Natural killer cell (primary cell): Measurements from ENCODE around the gene ADPRH. TPM values are rescaled to one million over a fixed set of nuclear protein-coding genes. Genes with fewer than 3 reads are reported as not detected.
"Not testable (repeated sequence)": the region's sequence is repeated elsewhere in the genome, so short reads cannot be mapped to it uniquely, and the experiment has no call there.

Source experiments
- ATAC-seq, 3 donors: fragments of 150-1000 bp in 2 of 3; fragments of 200-7000 bp in 1 of 3; cut with Tn5 transposase; 1 replicate in 1 of 3; 2 replicates in 2 of 3; pipeline ENCODE4 v1.10.0; 2021; ENCODE audit warnings: mild to moderate bottlenecking in 2 of 3, moderate library complexity in 2 of 3
- DNase-seq, 2 donors: peaks; one replicate each; pipeline versions ENCODE4 v3.0.0 to v3.0.0-alpha.2; 2013 to 2021; ENCODE audit warnings: mixed read lengths in 1 of 2
- H3K27ac ChIP-seq: one replicate; pipeline ENCODE4 v1.5.1; 2013; ENCODE audit warnings: mild to moderate bottlenecking, low read length
- H3K27me3 ChIP-seq: one replicate; pipeline ENCODE4 v1.6.1; 2013; ENCODE audit warnings: low read length; ENCODE audit not compliant: control insufficient read depth, insufficient read depth
- H3K36me3 ChIP-seq: one replicate; pipeline ENCODE4 v1.6.1; 2013; ENCODE audit warnings: low read length; ENCODE audit not compliant: control insufficient read depth, insufficient read depth
- H3K4me1 ChIP-seq: one replicate; pipeline ENCODE4 v1.6.1; 2013; ENCODE audit warnings: low read length; ENCODE audit not compliant: control insufficient read depth, insufficient read depth
- H3K4me3 ChIP-seq: one replicate; pipeline ENCODE4 v1.5.1; 2013; ENCODE audit warnings: low read length
- H3K9me3 ChIP-seq: one replicate; pipeline ENCODE4 v1.6.1; 2013; ENCODE audit warnings: low read length; ENCODE audit not compliant: control insufficient read depth, insufficient read depth
- H3K27ac Mint-ChIP-seq, 2 donors: one replicate each; pipeline ENCODE4 v1.8.0; 2022; ENCODE audit warnings: mild to moderate bottlenecking in 2 of 2, mixed read lengths in 2 of 2, moderate library complexity in 1 of 2
- H3K27me3 Mint-ChIP-seq, 2 donors: one replicate each; pipeline ENCODE4 v1.8.0; 2022; ENCODE audit warnings: low read depth in 2 of 2, mixed read lengths in 2 of 2
- H3K36me3 Mint-ChIP-seq: one replicate; pipeline ENCODE4 v1.8.0; 2022; ENCODE audit warnings: mixed read lengths
- H3K4me1 Mint-ChIP-seq, 2 donors: one replicate each; pipeline ENCODE4 v1.8.0; 2022; ENCODE audit warnings: mixed read lengths in 2 of 2
- H3K4me3 Mint-ChIP-seq: one replicate; pipeline ENCODE4 v1.8.0; 2022; ENCODE audit warnings: mild to moderate bottlenecking, moderate library complexity, mixed read lengths
- H3K9me3 Mint-ChIP-seq, 2 donors: one replicate each; pipeline ENCODE4 v1.8.0; 2022; ENCODE audit warnings: mixed read lengths in 2 of 2
- WGBS: methylation state at CpG from one replicate; pipeline ENCODE4 v1.1.7; 2013; ENCODE audit warnings: missing lambda C conversion rate; ENCODE audit not compliant: insufficient coverage; 5-methylcytosine and 5-hydroxymethylcytosine counted together
- intact Hi-C: fragments of 100-400 bp; cut with micrococcal nuclease; formaldehyde crosslinking; loops from one replicate; pipeline ENCODE4 v1.14.2; 2022
- total RNA-seq, 4 donors: library from RNA; stranded (reverse); fragments of 120-200 nt in 1 of 4; gene quantifications; one replicate each; pipeline versions ENCODE4 v1.2.3 to v1.2.4, GENCODE V29; 2013 to 2022
- TF ChIP-seq, protein P1 (sequence below): fragments of 200-600 bp; IDR thresholded peaks from one replicate; pipeline ENCODE4 v1.8.0; 2022; ENCODE audit warnings: antibody characterized with exemption

Gene ADPRH
- total RNA-seq, 3 donors from 2014 or later (not counting 1 experiment from before 2014, with no cell fraction given): 3.8 to 6.2 (median 4.5) TPM

- Mint-ChIP-seq H3K4me1 (peaks cover 5 to 6% of the 10 kb centered on the region in 2 donors), H3K27ac (peak within 1 kb of the TSS in 1 of 2 donors; percentile 62), H3K36me3 (no peaks in the 10 kb centered on the region), H3K27me3 (peaks cover 0 to 6% of the 10 kb centered on the region in 2 donors), H3K4me3 (no peak within 1 kb of the TSS), H3K9me3 (no peaks in the 10 kb centered on the region)
- Histone ChIP-seq H3K27ac (peak within 1 kb of the TSS; percentile 31), H3K36me3 (no peaks in the 10 kb centered on the region), H3K4me3 (peak within 1 kb of the TSS; percentile 19), H3K4me1 (peaks cover 19% of the 10 kb centered on the region), H3K9me3 (no peaks in the 10 kb centered on the region), H3K27me3 (no peaks in the 10 kb centered on the region)
- DNase-seq (peak; percentile 27 to 72), ATAC-seq (peak; percentile 60 to 81 (median 74))
- intact Hi-C loops: loop anchor here (1.0 kb wide), 2 partner anchors 284 to 677 kb away; no protein-coding TSS in a partner anchor
- TF ChIP-seq, protein P1, sequence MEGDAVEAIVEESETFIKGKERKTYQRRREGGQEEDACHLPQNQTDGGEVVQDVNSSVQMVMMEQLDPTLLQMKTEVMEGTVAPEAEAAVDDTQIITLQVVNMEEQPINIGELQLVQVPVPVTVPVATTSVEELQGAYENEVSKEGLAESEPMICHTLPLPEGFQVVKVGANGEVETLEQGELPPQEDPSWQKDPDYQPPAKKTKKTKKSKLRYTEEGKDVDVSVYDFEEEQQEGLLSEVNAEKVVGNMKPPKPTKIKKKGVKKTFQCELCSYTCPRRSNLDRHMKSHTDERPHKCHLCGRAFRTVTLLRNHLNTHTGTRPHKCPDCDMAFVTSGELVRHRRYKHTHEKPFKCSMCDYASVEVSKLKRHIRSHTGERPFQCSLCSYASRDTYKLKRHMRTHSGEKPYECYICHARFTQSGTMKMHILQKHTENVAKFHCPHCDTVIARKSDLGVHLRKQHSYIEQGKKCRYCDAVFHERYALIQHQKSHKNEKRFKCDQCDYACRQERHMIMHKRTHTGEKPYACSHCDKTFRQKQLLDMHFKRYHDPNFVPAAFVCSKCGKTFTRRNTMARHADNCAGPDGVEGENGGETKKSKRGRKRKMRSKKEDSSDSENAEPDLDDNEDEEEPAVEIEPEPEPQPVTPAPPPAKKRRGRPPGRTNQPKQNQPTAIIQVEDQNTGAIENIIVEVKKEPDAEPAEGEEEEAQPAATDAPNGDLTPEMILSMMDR: peak; percentile 26
- 13% methylated on average over 4 of the region's 7 CpGs for WGBS
Observed at GRCh38 chr3:119559441-119559963, 19.8 kb upstream of the ADPRH start, which contains the start of gene CD80. Gene CD80, minus strand, starts transcription at chr3:119559614. Its CDS starts 1,886 bp downstream, at chr3:119557728.

GRCh38 chr3:119560160-119560559 lies 19.1 kb upstream of the ADPRH start:
- peak overlapping the region; percentile 31 for H3K27ac ChIP-seq
- DNase-seq (no peak), ATAC-seq (no peak)
- peaks cover 5 to 6% of the 10 kb centered on the region in 2 donors for H3K4me1 Mint-ChIP-seq
- H3K9me3 Mint-ChIP-seq: no peaks in the 10 kb centered on the region
- H3K36me3 ChIP-seq: no peaks in the 10 kb centered on the region
- H3K36me3 Mint-ChIP-seq: no peaks in the 10 kb centered on the region
- H3K27ac Mint-ChIP-seq: no peak overlapping the region
- H3K27me3 Mint-ChIP-seq: peaks cover 0 to 6% of the 10 kb centered on the region in 2 donors
- peaks cover 19% of the 10 kb centered on the region for H3K4me1 ChIP-seq
- no peaks in the 10 kb centered on the region for H3K27me3 ChIP-seq
- H3K4me3 ChIP-seq: no peak overlapping the region
- no peaks in the 10 kb centered on the region for H3K9me3 ChIP-seq
- TF ChIP-seq, protein P1: no peak
- no peak overlapping the region for H3K4me3 Mint-ChIP-seq
- intact Hi-C loops: no loop called here
- 81% methylated on average over 4 of the region's 5 CpGs for WGBS

GRCh38 chr3:119562307-119562961 lies 16.9 kb upstream of the ADPRH start:
- H3K27ac Mint-ChIP-seq: peak overlapping the region in 1 of 2 donors; percentile 84
- intact Hi-C loops: no loop called here
- peak; percentile 75 to 83 (median 77) for ATAC-seq
- 27% methylated on average over 6 of the region's 6 CpGs for WGBS
- TF ChIP-seq, protein P1: no peak
- H3K4me3 Mint-ChIP-seq: no peak overlapping the region
- Histone ChIP-seq H3K27ac (peak overlapping the region; percentile 74), H3K4me1 (peaks cover 16% of the 10 kb centered on the region), H3K9me3 (no peaks in the 10 kb centered on the region), H3K4me3 (no peak overlapping the region), H3K36me3 (no peaks in the 10 kb centered on the region), H3K27me3 (no peaks in the 10 kb centered on the region)
- peaks cover 5 to 6% of the 10 kb centered on the region in 2 donors for H3K4me1 Mint-ChIP-seq
- no peaks in the 10 kb centered on the region for H3K36me3 Mint-ChIP-seq
- H3K9me3 Mint-ChIP-seq: no peaks in the 10 kb centered on the region
- peak; percentile 24 to 75 for DNase-seq
- peaks cover under 1 to 11% of the 10 kb centered on the region in 2 donors for H3K27me3 Mint-ChIP-seq

GRCh38 chr3:119563334-119563733 lies 16.0 kb upstream of the ADPRH start:
- H3K27ac ChIP-seq, H3K27ac Mint-ChIP-seq, intact Hi-C loops, H3K4me1 Mint-ChIP-seq, H3K36me3 ChIP-seq, H3K27me3 ChIP-seq, H3K4me3 Mint-ChIP-seq, ATAC-seq, H3K9me3 Mint-ChIP-seq, DNase-seq, H3K36me3 Mint-ChIP-seq, H3K9me3 ChIP-seq, H3K4me3 ChIP-seq: not testable (repeated sequence)
- peaks cover 16% of the 10 kb centered on the region for H3K4me1 ChIP-seq
- H3K27me3 Mint-ChIP-seq: peaks cover 7 to 12% of the 10 kb centered on the region in 2 donors
- no CpG with 5 or more reads among the region's 2 CpGs for WGBS
